Sigmoid colon (tissue), 4 donors: ENCODE data around the gene KIAA1614.

Source experiments
- POLR2AphosphoS5 ChIP-seq, 4 donors: sonication (generic); formaldehyde crosslinking; IDR thresholded peaks; one replicate each; pipeline ENCODE4 v1.6.1; 2017; ENCODE audit warnings: antibody characterized with exemption in 4 of 4
- TF ChIP-seq, protein P1 (sequence below), 4 experiments: fragments of 450-650 bp in 3 of 4; fragments of 200-600 bp in 1 of 4; IDR thresholded peaks; one replicate each; pipeline ENCODE4 v1.5.1; 2016 to 2019; ENCODE audit warnings: antibody characterized with exemption in 4 of 4, mild to moderate bottlenecking in 3 of 4, moderate library complexity in 2 of 4

- TF ChIP-seq, protein P1, sequence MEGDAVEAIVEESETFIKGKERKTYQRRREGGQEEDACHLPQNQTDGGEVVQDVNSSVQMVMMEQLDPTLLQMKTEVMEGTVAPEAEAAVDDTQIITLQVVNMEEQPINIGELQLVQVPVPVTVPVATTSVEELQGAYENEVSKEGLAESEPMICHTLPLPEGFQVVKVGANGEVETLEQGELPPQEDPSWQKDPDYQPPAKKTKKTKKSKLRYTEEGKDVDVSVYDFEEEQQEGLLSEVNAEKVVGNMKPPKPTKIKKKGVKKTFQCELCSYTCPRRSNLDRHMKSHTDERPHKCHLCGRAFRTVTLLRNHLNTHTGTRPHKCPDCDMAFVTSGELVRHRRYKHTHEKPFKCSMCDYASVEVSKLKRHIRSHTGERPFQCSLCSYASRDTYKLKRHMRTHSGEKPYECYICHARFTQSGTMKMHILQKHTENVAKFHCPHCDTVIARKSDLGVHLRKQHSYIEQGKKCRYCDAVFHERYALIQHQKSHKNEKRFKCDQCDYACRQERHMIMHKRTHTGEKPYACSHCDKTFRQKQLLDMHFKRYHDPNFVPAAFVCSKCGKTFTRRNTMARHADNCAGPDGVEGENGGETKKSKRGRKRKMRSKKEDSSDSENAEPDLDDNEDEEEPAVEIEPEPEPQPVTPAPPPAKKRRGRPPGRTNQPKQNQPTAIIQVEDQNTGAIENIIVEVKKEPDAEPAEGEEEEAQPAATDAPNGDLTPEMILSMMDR (IDR thresholded peaks at IDR 0.05), result no peak
- TF ChIP-seq POLR2AphosphoS5 (IDR thresholded peaks at IDR 0.05), result no peak
These were observed 36.9 kb downstream of the KIAA1614 start for GRCh38 chr1:180949616-180950000.
